Upper lobe of left lung (tissue), 6 donors: Measurements from ENCODE around the gene IRF1. TPM values are rescaled to one million over a fixed set of nuclear protein-coding genes. Genes with fewer than 3 reads are reported as not detected.

Source experiments
- ATAC-seq, 2 donors: fragments of 200-7000 bp; cut with Tn5 transposase; one replicate each; pipeline ENCODE4 v1.9.1; 2022; ENCODE audit warnings: mild to moderate bottlenecking in 2 of 2, moderate library complexity in 2 of 2; ENCODE audit not compliant: low FRiP score in 2 of 2
- DNase-seq, 2 donors: peaks; one replicate each; pipeline ENCODE4 v3.0.0-alpha.2; 2019 to 2020
- H3K27ac ChIP-seq, 4 donors: fragments of 200-600 bp; sonication (generic); one replicate each; pipeline ENCODE4 v1.5.1; 2016 to 2019
- H3K27me3 ChIP-seq, 4 donors: fragments of 200-600 bp; sonication (generic); one replicate each; pipeline ENCODE4 v1.5.1; 2017 to 2019
- H3K36me3 ChIP-seq, 4 donors: fragments of 200-600 bp; sonication (generic); one replicate each; pipeline ENCODE4 v1.5.1; 2016 to 2019
- H3K4me1 ChIP-seq, 4 donors: fragments of 200-600 bp; sonication (generic); one replicate each; pipeline ENCODE4 v1.5.1; 2018 to 2019
- H3K4me3 ChIP-seq, 4 donors: fragments of 200-600 bp; sonication (generic); one replicate each; pipeline ENCODE4 v1.5.1; 2017 to 2019; ENCODE audit warnings: mild to moderate bottlenecking in 2 of 4, moderate library complexity in 1 of 4
- H3K9me3 ChIP-seq, 4 donors: fragments of 200-600 bp; sonication (generic); one replicate each; pipeline ENCODE4 v1.5.1; 2018 to 2019
- EP300 ChIP-seq, 4 donors: sonication (generic); formaldehyde crosslinking; IDR thresholded peaks; one replicate each; pipeline ENCODE4 v1.5.1; 2017; ENCODE audit warnings: antibody characterized with exemption in 4 of 4, control low read depth in 2 of 4
- POLR2A ChIP-seq, 4 donors: fragments of 450-650 bp; IDR thresholded peaks; one replicate each; pipeline ENCODE4 v1.5.1; 2016 to 2017; ENCODE audit warnings: antibody characterized with exemption in 4 of 4, mild to moderate bottlenecking in 2 of 4
- POLR2AphosphoS5 ChIP-seq, 2 donors: sonication (generic); formaldehyde crosslinking; IDR thresholded peaks; one replicate each; pipeline ENCODE4 v1.5.1; 2017; ENCODE audit warnings: antibody characterized with exemption in 2 of 2
- WGBS, 2 donors: methylation state at CpG; one replicate each; pipeline ENCODE4 v1.1.5; 2017 to 2018; 5-methylcytosine and 5-hydroxymethylcytosine counted together
- total RNA-seq, 6 donors: library from RNA; depleted of rRNA in 4 of 6; stranded (reverse); fragments of >200 nt in 4 of 6; gene quantifications; one replicate each; pipeline versions ENCODE4 v1.1.0 to v1.2.1, GENCODE V29; 2016 to 2021
- TF ChIP-seq, protein P1 (sequence below), 6 experiments: fragments of 450-650 bp in 4 of 6; fragments of 200-600 bp in 2 of 6; sonication (generic) in 2 of 6; IDR thresholded peaks; one replicate each; pipeline ENCODE4 v1.5.1; 2016 to 2019; ENCODE audit warnings: antibody characterized with exemption in 6 of 6
- donor health status: DM: no; HTN: no; CAD: no; lungs with moderate emphysema.
- donor health status: DM: no; HTN: yes; CAD: no; lungs with severe emphysema.

IRF1 gene
- total RNA-seq, 6 donors from 2014 or later: 42.1 to 94.3 (median 79.3) TPM

DNA sequence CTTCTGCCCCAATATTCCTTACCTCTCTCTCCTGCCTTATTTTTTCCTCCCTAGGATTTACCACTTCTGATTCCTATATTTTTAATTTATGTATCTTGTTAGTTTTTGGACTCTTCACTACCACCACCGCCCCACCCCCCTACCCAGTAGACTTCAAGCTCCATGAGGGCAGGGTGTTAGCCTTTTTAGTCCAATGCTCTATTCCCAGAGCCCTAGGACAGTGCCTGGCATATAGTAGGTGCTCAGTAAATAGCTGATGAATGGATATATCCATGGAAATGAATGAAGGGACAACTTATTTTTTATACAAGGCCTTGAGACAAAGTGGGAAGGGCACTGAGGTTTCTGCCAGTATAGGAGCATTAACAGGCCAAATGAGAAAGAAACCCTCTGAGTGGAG, 41.5 kb downstream of the IRF1 start:
- Histone ChIP-seq H3K4me1 (peaks cover 33 to 48% (median 42%) of the 10 kb centered on the region in 4 donors), H3K4me3 (no peak overlapping the region)

DNA sequence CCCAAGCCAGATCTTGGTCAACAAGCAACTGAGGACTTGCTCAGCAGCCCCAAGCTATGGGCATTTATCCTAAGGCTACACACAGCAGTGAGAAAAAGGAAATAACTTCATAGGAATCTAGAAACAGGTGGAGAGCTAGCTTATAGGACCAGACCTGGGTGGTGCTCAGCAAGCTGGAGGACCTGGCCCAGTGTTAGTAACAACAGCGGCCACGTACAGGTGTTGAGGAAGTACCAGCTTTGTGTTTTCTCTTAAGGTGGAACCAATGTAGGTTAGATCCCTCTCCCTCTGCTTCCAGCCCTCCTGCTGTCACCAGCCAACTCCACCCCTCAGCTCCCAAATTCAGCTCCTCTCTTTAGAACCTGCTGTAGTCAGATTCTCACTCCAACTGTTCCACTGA, 43.4 kb downstream of the IRF1 start:
- peak overlapping the region in 3 of 4 donors; percentile 52 to 81 (median 77) for H3K27ac ChIP-seq
- TF ChIP-seq POLR2A (IDR thresholded peaks at IDR 0.05) (no peak), EP300 (IDR thresholded peaks at IDR 0.05) (no peak), POLR2AphosphoS5 (IDR thresholded peaks at IDR 0.05) (no peak)
- TF ChIP-seq, protein P1, sequence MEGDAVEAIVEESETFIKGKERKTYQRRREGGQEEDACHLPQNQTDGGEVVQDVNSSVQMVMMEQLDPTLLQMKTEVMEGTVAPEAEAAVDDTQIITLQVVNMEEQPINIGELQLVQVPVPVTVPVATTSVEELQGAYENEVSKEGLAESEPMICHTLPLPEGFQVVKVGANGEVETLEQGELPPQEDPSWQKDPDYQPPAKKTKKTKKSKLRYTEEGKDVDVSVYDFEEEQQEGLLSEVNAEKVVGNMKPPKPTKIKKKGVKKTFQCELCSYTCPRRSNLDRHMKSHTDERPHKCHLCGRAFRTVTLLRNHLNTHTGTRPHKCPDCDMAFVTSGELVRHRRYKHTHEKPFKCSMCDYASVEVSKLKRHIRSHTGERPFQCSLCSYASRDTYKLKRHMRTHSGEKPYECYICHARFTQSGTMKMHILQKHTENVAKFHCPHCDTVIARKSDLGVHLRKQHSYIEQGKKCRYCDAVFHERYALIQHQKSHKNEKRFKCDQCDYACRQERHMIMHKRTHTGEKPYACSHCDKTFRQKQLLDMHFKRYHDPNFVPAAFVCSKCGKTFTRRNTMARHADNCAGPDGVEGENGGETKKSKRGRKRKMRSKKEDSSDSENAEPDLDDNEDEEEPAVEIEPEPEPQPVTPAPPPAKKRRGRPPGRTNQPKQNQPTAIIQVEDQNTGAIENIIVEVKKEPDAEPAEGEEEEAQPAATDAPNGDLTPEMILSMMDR (IDR thresholded peaks at IDR 0.05): no peak
- ATAC-seq (no peak), DNase-seq (no peak)
- peaks cover 0 to 3% (median 1%) of the 10 kb centered on the region in 4 donors for H3K36me3 ChIP-seq
- no peak overlapping the region for H3K4me3 ChIP-seq
- H3K9me3 ChIP-seq: no peaks in the 10 kb centered on the region
- 50 to 65% methylated on average over 2 of the region's 2 CpGs for WGBS, 2 donors
- H3K27me3 ChIP-seq: no peaks in the 10 kb centered on the region
- H3K4me1 ChIP-seq: peaks cover 38 to 47% (median 42%) of the 10 kb centered on the region in 4 donors

More for the DNA sequence above, 41.5 kb downstream of the IRF1 start:
- no peaks in the 10 kb centered on the region for H3K27me3 ChIP-seq
- TF ChIP-seq POLR2A (IDR thresholded peaks at IDR 0.05) (no peak), POLR2AphosphoS5 (IDR thresholded peaks at IDR 0.05) (no peak), EP300 (IDR thresholded peaks at IDR 0.05) (no peak)
- TF ChIP-seq, protein P1 (IDR thresholded peaks at IDR 0.05): no peak
- ATAC-seq (no peak), DNase-seq (no peak)
- peak overlapping the region in 1 of 4 donors; percentile 52 for H3K27ac ChIP-seq
- H3K9me3 ChIP-seq: no peaks in the 10 kb centered on the region
- H3K36me3 ChIP-seq: peaks cover 0 to 9% (median 2%) of the 10 kb centered on the region in 4 donors
- 89 to 100% methylated on average over 1 of the region's 1 CpG for WGBS, 2 donors

DNA sequence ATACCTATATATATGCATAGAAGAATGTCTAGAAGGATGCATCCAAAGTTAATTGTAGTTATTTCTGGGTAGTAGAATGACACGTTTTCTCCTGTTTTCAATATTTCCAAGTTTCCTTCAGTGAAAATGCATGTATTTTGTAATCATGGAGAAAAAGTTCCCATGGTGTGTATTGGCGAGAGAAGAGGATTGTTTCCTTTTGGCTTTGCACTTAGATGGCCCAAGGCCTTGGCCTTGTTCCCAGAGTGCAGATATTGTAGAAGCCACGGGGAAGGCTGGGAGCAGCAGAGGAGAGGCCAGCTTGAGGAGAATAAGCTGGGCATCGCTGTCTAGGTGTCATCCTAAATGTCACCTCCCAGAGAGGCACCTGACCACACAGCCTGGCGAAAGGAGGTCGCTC, 44.0 kb downstream of the IRF1 start:
- Histone ChIP-seq H3K4me1 (peaks cover 38 to 47% (median 42%) of the 10 kb centered on the region in 4 donors), H3K27ac (peak overlapping the region; percentile 52 to 81 (median 70)), H3K36me3 (peaks cover 0 to 3% (median under 1%) of the 10 kb centered on the region in 4 donors), H3K9me3 (no peaks in the 10 kb centered on the region), H3K4me3 (no peak overlapping the region), H3K27me3 (no peaks in the 10 kb centered on the region)
- DNase-seq (peak in 1 of 2 donors; percentile 73), ATAC-seq (peak in 1 of 2 donors; percentile 75)
- 39 to 47% methylated on average over 6 of the region's 6 CpGs for WGBS, 2 donors
- no peak for TF ChIP-seq POLR2A (IDR thresholded peaks at IDR 0.05)
- TF ChIP-seq EP300 (IDR thresholded peaks at IDR 0.05): peak in 1 of 4 donors; percentile 7
- no peak for TF ChIP-seq POLR2AphosphoS5 (IDR thresholded peaks at IDR 0.05)
- TF ChIP-seq, protein P1 (IDR thresholded peaks at IDR 0.05): no peak

DNA sequence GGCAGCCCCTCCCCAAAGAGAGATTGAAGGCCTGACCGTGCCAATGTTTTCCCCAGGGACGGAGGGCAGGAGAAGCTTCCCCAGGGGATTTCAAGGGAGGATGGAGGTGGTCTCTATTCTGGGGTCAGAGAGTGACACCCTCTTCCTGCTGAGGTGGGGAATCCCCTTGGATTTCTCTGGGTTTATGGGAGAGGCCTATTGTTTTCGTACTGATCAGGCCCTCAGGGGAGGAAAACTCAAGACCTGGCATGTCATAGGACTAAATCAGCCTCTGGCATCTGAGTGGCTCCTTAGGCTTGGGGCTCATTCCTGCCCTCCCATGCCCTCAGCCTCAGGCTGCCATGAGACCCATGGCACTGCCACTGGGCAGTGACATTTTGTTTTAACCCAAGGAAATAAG, 44.6 kb downstream of the IRF1 start:
- 45 to 53% methylated on average over 2 to 3 of the region's 3 CpGs for WGBS, 2 donors
- DNase-seq (no peak), ATAC-seq (no peak)
- Histone ChIP-seq H3K27me3 (no peaks in the 10 kb centered on the region), H3K4me1 (peaks cover 38 to 47% (median 42%) of the 10 kb centered on the region in 4 donors), H3K9me3 (no peaks in the 10 kb centered on the region), H3K4me3 (no peak overlapping the region), H3K27ac (peak overlapping the region; percentile 62 to 81 (median 74)), H3K36me3 (peaks cover 0 to 3% (median 0%) of the 10 kb centered on the region in 4 donors)
- TF ChIP-seq EP300 (IDR thresholded peaks at IDR 0.05): no peak
- TF ChIP-seq, protein P1 (IDR thresholded peaks at IDR 0.05): no peak

DNA sequence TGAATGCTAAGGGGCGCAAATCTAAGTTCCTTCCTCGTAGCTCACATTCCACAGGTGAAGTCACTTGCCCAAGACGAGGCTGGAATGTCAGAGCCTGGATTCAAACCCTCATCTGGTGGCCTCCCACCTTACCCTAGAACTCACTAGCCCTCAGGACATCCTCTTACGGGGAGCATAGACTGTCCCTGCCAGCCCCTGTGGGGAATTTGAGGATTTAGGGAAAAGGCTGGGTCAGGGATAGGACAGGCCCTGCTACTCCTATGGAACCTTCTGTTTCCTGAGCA, 45.0 kb downstream of the IRF1 start:
- TF ChIP-seq, protein P1 (IDR thresholded peaks at IDR 0.05): no peak
- no peak for TF ChIP-seq POLR2A (IDR thresholded peaks at IDR 0.05)
- no peak for TF ChIP-seq POLR2AphosphoS5 (IDR thresholded peaks at IDR 0.05)
- peaks cover 38 to 44% (median 41%) of the 10 kb centered on the region in 4 donors for H3K4me1 ChIP-seq
- peak overlapping the region; percentile 62 to 81 (median 74) for H3K27ac ChIP-seq
- H3K9me3 ChIP-seq: no peaks in the 10 kb centered on the region
- no peak for DNase-seq
- peaks cover 0 to 3% (median 0%) of the 10 kb centered on the region in 4 donors for H3K36me3 ChIP-seq
- no peak for ATAC-seq
- H3K27me3 ChIP-seq: no peaks in the 10 kb centered on the region
- H3K4me3 ChIP-seq: no peak overlapping the region
- WGBS, 2 donors: 80 to 93% methylated on average over 4 of the region's 4 CpGs
